DMS53 (cell line): ENCODE data around the gene UGT1A8.

ENCODE experiments used
- DNase-seq: peaks from one replicate; lab custom pipeline; 2025; lab: John Stamatoyannopoulos, UW

The UGT1A8 gene

GRCh38 chr2:233819884-233820773, 202.7 kb downstream of the UGT1A8 start:
- no peak for DNase-seq

GRCh38 chr2:233820774-233821105, 203.3 kb downstream of the UGT1A8 start:
- no peak for DNase-seq

GRCh38 chr2:233821196-233821595, 203.8 kb downstream of the UGT1A8 start:
- no peak for DNase-seq

- DNase-seq: no peak
Measured at GRCh38 chr2:233821709-233822100, 204.3 kb downstream of the UGT1A8 start.

GRCh38 chr2:233822101-233822771, 204.8 kb downstream of the UGT1A8 start:
- no peak for DNase-seq
